ENCODE data around the gene BMP7. TPM values are rescaled to one million over a fixed set of nuclear protein-coding genes. Genes with fewer than 3 reads are reported as not detected.

The BMP7 gene
- total and polyA plus RNA-seq, 2 donors (not counting 3 experiments of a cell fraction or from before 2014, with no cell fraction given): not detected

DNA sequence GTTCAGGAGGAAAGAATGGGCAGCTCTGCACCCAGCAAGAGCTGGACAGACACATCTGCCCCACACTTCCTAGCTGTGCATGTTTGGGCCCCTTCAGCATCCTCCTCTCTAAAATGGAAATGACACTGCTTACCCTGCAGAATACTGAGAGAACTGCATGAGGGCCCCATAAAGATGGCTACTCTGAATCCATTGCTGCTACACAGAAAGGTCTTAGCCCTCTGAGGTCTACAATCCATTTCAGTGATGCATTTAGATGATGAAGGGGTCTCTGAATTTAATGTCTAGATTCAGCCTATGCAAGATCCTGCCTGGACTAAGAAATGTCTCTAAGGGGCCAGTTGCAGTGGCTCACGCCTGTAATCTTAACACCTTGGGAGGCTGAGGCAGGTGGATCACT is 11.3 kb downstream of the BMP7 start:
- dilution Hi-C loops (cut with MboI; ENCODE audit: extremely low pct_ligation_motif_present, low sequenced_read_pairs): no loop called here
- Histone ChIP-seq H3K9me3 (replicated peaks; ENCODE audit: control insufficient read depth, insufficient read depth, low read length) (no peaks in the 10 kb centered on the region), H3K9ac (replicated peaks; ENCODE audit: extremely low read depth, insufficient read depth, low read length) (no peak overlapping the region), H3K79me2 (ENCODE audit: control insufficient read depth, insufficient read depth, low read length) (no peaks in the 10 kb centered on the region), H3K27ac (ENCODE audit: insufficient read depth, low read depth, low read length) (no peak overlapping the region), H4K20me1 (replicated peaks; ENCODE audit: control insufficient read depth, extremely low read depth, insufficient read depth, low read length) (no peaks in the 10 kb centered on the region), H3K36me3 (ENCODE audit: control insufficient read depth in 2 of 2, extremely low read depth in 1 of 2, insufficient read depth in 2 of 2, low read length in 2 of 2) (no peaks in the 10 kb centered on the region), H3K4me2 (ENCODE audit: insufficient read depth, low read length) (no peak overlapping the region), H3K9me1 (replicated peaks; ENCODE audit: control insufficient read depth, extremely low read depth, insufficient read depth, low read length) (no peaks in the 10 kb centered on the region), H3K4me3 (replicated peaks in 1 of 3; ENCODE audit: insufficient read depth in 1 of 3, low read depth in 1 of 3, low read length in 3 of 3) (no peak overlapping the region), H2AFZ (ENCODE audit: low read depth, low read length) (no peak overlapping the region), H3K27me3 (ENCODE audit: control insufficient read depth in 2 of 2, insufficient read depth in 2 of 2, low read length in 2 of 2) (peaks cover 2 to 6% of the 10 kb centered on the region in 2 experiments), H3K4me1 (ENCODE audit: control insufficient read depth, extremely low read depth, insufficient read depth, low read length) (no peaks in the 10 kb centered on the region)
- no TSS peak for BruUV-seq (replicated peaks)
- DNase-seq (ENCODE audit: low read depth, low spot score): no peak
- TF ChIP-seq MYC (IDR thresholded peaks at IDR 0.05; ENCODE audit: low read depth, low read length): no peak
- TF ChIP-seq POLR2AphosphoS5 (IDR thresholded peaks at IDR 0.05; ENCODE audit: insufficient read depth, low read depth, low read length): no peak
- ChIA-PET POLR2A (no interaction called here), CTCF (no interaction called here)
- no peak for FAIRE-seq
- intact Hi-C loops (cut with micrococcal nuclease): no loop called here

DNA sequence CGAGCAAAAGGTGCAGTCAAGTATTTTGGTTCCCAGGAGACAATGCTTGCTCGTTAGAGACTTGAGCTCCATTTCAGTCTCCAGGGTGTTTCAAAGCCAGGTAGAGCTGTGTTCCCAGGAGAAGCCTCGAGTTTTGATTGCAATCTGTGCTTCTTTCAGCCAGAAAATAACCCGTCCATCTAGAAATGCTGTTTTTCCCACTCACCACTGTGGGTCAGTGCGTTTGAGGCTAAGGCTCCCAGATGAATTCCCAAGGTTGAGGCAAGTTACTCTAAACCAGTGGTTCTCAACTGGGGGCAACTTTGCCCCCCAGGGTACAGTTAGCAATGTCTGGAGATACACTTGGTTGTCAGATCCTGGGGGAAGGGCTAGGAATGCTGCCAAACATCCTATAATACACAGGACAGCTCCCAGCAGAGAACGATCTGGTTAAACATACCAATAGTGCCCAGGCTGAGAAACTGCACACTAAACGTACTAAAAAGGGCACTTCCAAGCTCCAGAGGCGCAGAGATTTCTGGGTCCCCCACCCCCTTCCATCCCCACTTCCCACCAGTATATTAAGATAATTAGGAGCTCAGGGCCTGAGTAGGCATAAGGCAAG is 13.8 kb downstream of the BMP7 start:
- no TSS peak for BruUV-seq (replicated peaks)
- intact Hi-C loops (cut with micrococcal nuclease): no loop called here
- DNase-seq (ENCODE audit: low read depth, low spot score): no peak
- H3K4me1 ChIP-seq (ENCODE audit: control insufficient read depth, extremely low read depth, insufficient read depth, low read length): no peaks in the 10 kb centered on the region
- CTCF ChIA-PET: no interaction called here
- H3K4me2 ChIP-seq (ENCODE audit: insufficient read depth, low read length): no peak overlapping the region
- no peak overlapping the region for H2AFZ ChIP-seq (ENCODE audit: low read depth, low read length)
- H3K79me2 ChIP-seq (ENCODE audit: control insufficient read depth, insufficient read depth, low read length): no peaks in the 10 kb centered on the region
- no peak for TF ChIP-seq POLR2A (IDR thresholded peaks at IDR 0.05; ENCODE audit: low read depth, low read length)
- no peak for TF ChIP-seq POLR2AphosphoS5 (IDR thresholded peaks at IDR 0.05; ENCODE audit: insufficient read depth, low read depth, low read length)
- TF ChIP-seq FOS (IDR thresholded peaks at IDR 0.05; ENCODE audit: borderline replicate concordance, insufficient read depth, low read length): no peak
- TF ChIP-seq, protein P1, sequence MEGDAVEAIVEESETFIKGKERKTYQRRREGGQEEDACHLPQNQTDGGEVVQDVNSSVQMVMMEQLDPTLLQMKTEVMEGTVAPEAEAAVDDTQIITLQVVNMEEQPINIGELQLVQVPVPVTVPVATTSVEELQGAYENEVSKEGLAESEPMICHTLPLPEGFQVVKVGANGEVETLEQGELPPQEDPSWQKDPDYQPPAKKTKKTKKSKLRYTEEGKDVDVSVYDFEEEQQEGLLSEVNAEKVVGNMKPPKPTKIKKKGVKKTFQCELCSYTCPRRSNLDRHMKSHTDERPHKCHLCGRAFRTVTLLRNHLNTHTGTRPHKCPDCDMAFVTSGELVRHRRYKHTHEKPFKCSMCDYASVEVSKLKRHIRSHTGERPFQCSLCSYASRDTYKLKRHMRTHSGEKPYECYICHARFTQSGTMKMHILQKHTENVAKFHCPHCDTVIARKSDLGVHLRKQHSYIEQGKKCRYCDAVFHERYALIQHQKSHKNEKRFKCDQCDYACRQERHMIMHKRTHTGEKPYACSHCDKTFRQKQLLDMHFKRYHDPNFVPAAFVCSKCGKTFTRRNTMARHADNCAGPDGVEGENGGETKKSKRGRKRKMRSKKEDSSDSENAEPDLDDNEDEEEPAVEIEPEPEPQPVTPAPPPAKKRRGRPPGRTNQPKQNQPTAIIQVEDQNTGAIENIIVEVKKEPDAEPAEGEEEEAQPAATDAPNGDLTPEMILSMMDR (IDR thresholded peaks at IDR 0.05; ENCODE audit: extremely low read depth in 1 of 2, insufficient read depth in 1 of 2, low read depth in 1 of 2, low read length in 2 of 2): no peak
- H3K27me3 ChIP-seq (ENCODE audit: control insufficient read depth in 2 of 2, insufficient read depth in 2 of 2, low read length in 2 of 2): no peaks in the 10 kb centered on the region
- dilution Hi-C loops (cut with MboI; ENCODE audit: extremely low pct_ligation_motif_present, low sequenced_read_pairs): no loop called here
- H3K27ac ChIP-seq (ENCODE audit: insufficient read depth, low read depth, low read length): no peak overlapping the region
- H3K4me3 ChIP-seq (replicated peaks in 1 of 3; ENCODE audit: insufficient read depth in 1 of 3, low read depth in 1 of 3, low read length in 3 of 3): no peak overlapping the region
- H3K9me1 ChIP-seq (replicated peaks; ENCODE audit: control insufficient read depth, extremely low read depth, insufficient read depth, low read length): no peaks in the 10 kb centered on the region
- H4K20me1 ChIP-seq (replicated peaks; ENCODE audit: control insufficient read depth, extremely low read depth, insufficient read depth, low read length): no peaks in the 10 kb centered on the region
- H3K9ac ChIP-seq (replicated peaks; ENCODE audit: extremely low read depth, insufficient read depth, low read length): no peak overlapping the region
- H3K36me3 ChIP-seq (ENCODE audit: control insufficient read depth in 2 of 2, extremely low read depth in 1 of 2, insufficient read depth in 2 of 2, low read length in 2 of 2): no peaks in the 10 kb centered on the region
- no peak for FAIRE-seq
- POLR2A ChIA-PET: no interaction called here
- no peaks in the 10 kb centered on the region for H3K9me3 ChIP-seq (replicated peaks; ENCODE audit: control insufficient read depth, insufficient read depth, low read length)

Measured in endothelial cell of umbilical vein (primary cell).